Common myeloid progenitor, CD34-positive (primary cell): ENCODE results near the gene PIP.
"Not testable (repeated sequence)": the region's sequence is repeated elsewhere in the genome, so short reads cannot be mapped to it uniquely, and the experiment has no call there.

Source experiments
- CTCF ChIA-PET: fragments of 350-600 bp; sonication (Branson Sonifier 250); formaldehyde crosslinking; loops from one replicate; lab custom pipeline; 2021; ENCODE audit warnings: antibody characterized with exemption; lab: Charles Lee
- POLR2A ChIA-PET: fragments of 350-600 bp; sonication (Branson Sonifier 250); formaldehyde crosslinking; loops from one replicate; lab custom pipeline; 2021; ENCODE audit warnings: antibody characterized with exemption; lab: Charles Lee
- DNase-seq, 3 donors: peaks; one replicate each; pipeline versions ENCODE4 v3.0.0 to v3.0.0-alpha.2; 2013
- H3K27ac ChIP-seq, 2 experiments: 1 replicate in 1 of 2; 2 replicates in 1 of 2; pipeline ENCODE4 v1.7.0; 2013; ENCODE audit warnings: inconsistent platforms in 2 of 2, low read length in 2 of 2, mild to moderate bottlenecking in 2 of 2, low read depth in 1 of 2, moderate library complexity in 1 of 2; ENCODE audit not compliant: severe bottlenecking in 2 of 2, insufficient read depth in 1 of 2, poor library complexity in 1 of 2
- H3K27me3 ChIP-seq, 5 experiments: replicated peaks in 2 of 5; 1 replicate in 3 of 5; 2 replicates in 2 of 5; pipeline versions ENCODE4 v1.6.1 to v1.7.0; 2013; ENCODE audit warnings: low read length in 4 of 5, mild to moderate bottlenecking in 2 of 5, moderate library complexity in 2 of 5, inconsistent platforms in 1 of 5; ENCODE audit not compliant: insufficient read depth in 5 of 5, control insufficient read depth in 4 of 5
- H3K36me3 ChIP-seq, 4 experiments: 1 replicate in 2 of 4; 2 replicates in 2 of 4; pipeline versions ENCODE4 v1.6.1 to v1.7.0; 2013; ENCODE audit warnings: low read length in 3 of 4, control low read depth in 1 of 4, mild to moderate bottlenecking in 1 of 4; ENCODE audit not compliant: control insufficient read depth in 4 of 4, insufficient read depth in 4 of 4
- H3K4me1 ChIP-seq, 4 experiments: 1 replicate in 3 of 4; 2 replicates in 1 of 4; pipeline versions ENCODE4 v1.6.1 to v1.7.1; 2013; ENCODE audit warnings: low read length in 3 of 4, mild to moderate bottlenecking in 3 of 4, control low read depth in 1 of 4, inconsistent platforms in 1 of 4, moderate library complexity in 1 of 4; ENCODE audit not compliant: control insufficient read depth in 4 of 4, insufficient read depth in 4 of 4; ENCODE audit errors: control extremely low read depth in 1 of 4
- H3K4me3 ChIP-seq, 7 experiments: 1 replicate in 4 of 7; 2 replicates in 3 of 7; pipeline versions ENCODE4 v1.5.1 to v1.7.0; 2013; ENCODE audit warnings: mild to moderate bottlenecking in 7 of 7, low read length in 6 of 7, moderate library complexity in 6 of 7, inconsistent platforms in 2 of 7, low read depth in 2 of 7, control low read depth in 1 of 7; ENCODE audit not compliant: insufficient read depth in 4 of 7, control insufficient read depth in 1 of 7; ENCODE audit errors: extremely low read depth in 1 of 7
- H3K9me3 ChIP-seq, 5 experiments: 1 replicate in 4 of 5; 2 replicates in 1 of 5; pipeline versions ENCODE4 v1.6.1 to v1.7.1; 2013; ENCODE audit warnings: low read length in 4 of 5, mild to moderate bottlenecking in 2 of 5, inconsistent platforms in 1 of 5, low read depth in 1 of 5, moderate library complexity in 1 of 5; ENCODE audit not compliant: control insufficient read depth in 4 of 5, insufficient read depth in 2 of 5; ENCODE audit errors: control extremely low read depth in 1 of 5
- WGBS: methylation state at CpG from one replicate; pipeline ENCODE4 v1.1.5; 2013; ENCODE audit not compliant: insufficient coverage; 5-methylcytosine and 5-hydroxymethylcytosine counted together

Gene PIP

GRCh38 chr7:143108019-143108418 lies 23.9 kb upstream of the PIP start:
- POLR2A ChIA-PET, CTCF ChIA-PET, H3K27me3 ChIP-seq, H3K4me3 ChIP-seq, H3K27ac ChIP-seq, H3K4me1 ChIP-seq, DNase-seq, H3K36me3 ChIP-seq: not testable (repeated sequence)
- WGBS: 98% methylated on average over 3 of the region's 3 CpGs
- peaks cover 0 to 15% (median 3%) of the 10 kb centered on the region in 5 experiments for H3K9me3 ChIP-seq

GRCh38 chr7:143117395-143117794 lies 14.5 kb upstream of the PIP start:
- CTCF ChIA-PET: no interaction called here
- POLR2A ChIA-PET: no interaction called here
- Histone ChIP-seq H3K9me3 (peaks cover 0 to 11% (median 2%) of the 10 kb centered on the region in 5 experiments), H3K4me3 (no peak overlapping the region), H3K27ac (no peak overlapping the region), H3K27me3 (no peaks in the 10 kb centered on the region), H3K4me1 (no peaks in the 10 kb centered on the region), H3K36me3 (no peaks in the 10 kb centered on the region)
- DNase-seq: no peak
- 94% methylated on average over 3 of the region's 3 CpGs for WGBS

DNA sequence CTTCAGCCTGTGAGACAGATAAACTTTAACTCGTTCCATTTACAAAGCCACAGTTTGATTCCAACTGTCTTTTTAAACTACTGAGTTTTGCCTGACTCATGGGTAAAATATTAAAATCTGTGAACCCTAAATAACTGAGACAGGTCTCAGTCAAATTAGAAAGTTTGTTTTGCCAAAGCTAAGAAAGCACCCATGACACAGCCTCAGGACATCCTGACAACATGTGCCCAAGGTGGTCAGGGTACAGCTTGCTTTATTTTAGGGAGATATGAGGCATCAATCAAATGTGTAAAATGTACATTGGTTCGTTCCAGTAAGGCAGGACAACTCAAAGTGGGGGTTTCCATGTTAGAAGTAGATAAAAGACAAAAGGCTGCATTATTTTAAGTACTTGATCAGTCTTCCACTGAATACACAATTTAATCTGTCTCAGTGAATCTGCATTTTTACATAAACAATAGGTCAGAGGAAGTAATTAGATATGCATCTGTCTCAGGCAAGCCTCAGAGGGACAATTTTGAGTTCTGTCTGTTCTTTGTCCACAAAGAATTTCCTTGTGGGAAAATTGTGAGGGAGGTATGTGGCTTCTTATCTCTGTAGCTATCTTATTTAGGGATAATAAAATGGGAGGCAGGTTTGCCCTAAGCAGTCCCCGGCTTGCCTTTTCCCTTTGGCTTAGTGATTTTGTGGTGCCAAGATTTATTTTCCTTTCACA lies 11.0 kb upstream of the PIP start:
- H3K4me1 ChIP-seq: peaks cover 0 to 6% (median 0%) of the 10 kb centered on the region in 4 experiments
- H3K27me3 ChIP-seq: no peaks in the 10 kb centered on the region
- H3K36me3 ChIP-seq: no peaks in the 10 kb centered on the region
- no peak for DNase-seq
- peaks cover 9 to 23% (median 12%) of the 10 kb centered on the region in 5 experiments for H3K9me3 ChIP-seq
- POLR2A ChIA-PET: no interaction called here
- no peak overlapping the region for H3K27ac ChIP-seq
- no CpG with 5 or more reads among the region's 3 CpGs for WGBS
- H3K4me3 ChIP-seq: no peak overlapping the region
- CTCF ChIA-PET: no interaction called here

- CTCF ChIA-PET: not testable (repeated sequence)
Observed at GRCh38 chr7:143123326-143123725, 8.6 kb upstream of the PIP start.

GRCh38 chr7:143126146-143126545 lies 5.7 kb upstream of the PIP start:
- Histone ChIP-seq H3K27me3 (peaks cover 0 to 10% (median 3%) of the 10 kb centered on the region in 5 experiments), H3K9me3 (peaks cover 9 to 21% (median 12%) of the 10 kb centered on the region in 5 experiments), H3K4me3 (no peak overlapping the region), H3K27ac (no peak overlapping the region), H3K36me3 (no peaks in the 10 kb centered on the region), H3K4me1 (peaks cover 0 to 8% (median 0%) of the 10 kb centered on the region in 4 experiments)
- 14% methylated on average over 1 of the region's 1 CpG for WGBS
- peak; percentile 4 to 75 (median 66) for DNase-seq
- ChIA-PET CTCF (interaction anchor here (1.1 kb wide), 1 partner anchor 11 kb away, joined by 3 read pairs; no protein-coding TSS in a partner anchor), POLR2A (no interaction called here)

More at GRCh38 chr7:143123326-143123725, 8.6 kb upstream of the PIP start:
- DNase-seq: peak in 2 of 3 donors; percentile 1 to 2
- H3K27ac ChIP-seq, H3K4me1 ChIP-seq, H3K4me3 ChIP-seq, H3K27me3 ChIP-seq, H3K36me3 ChIP-seq, POLR2A ChIA-PET: not testable (repeated sequence)
- 90% methylated on average over 1 of the region's 9 CpGs for WGBS
- H3K9me3 ChIP-seq: peaks cover 9 to 21% (median 12%) of the 10 kb centered on the region in 5 experiments

- POLR2A ChIA-PET: no interaction called here
Observed at GRCh38 chr7:143129051-143129450, 2.8 kb upstream of the PIP start.

GRCh38 chr7:143129477-143129876 lies 2.4 kb upstream of the PIP start:
- Histone ChIP-seq H3K4me3 (no peak overlapping the region), H3K36me3 (no peaks in the 10 kb centered on the region), H3K27ac (no peak overlapping the region), H3K9me3 (peaks cover 5 to 10% (median 8%) of the 10 kb centered on the region in 5 experiments), H3K4me1 (peaks cover 0 to 8% (median 0%) of the 10 kb centered on the region in 4 experiments), H3K27me3 (peaks cover 0 to 15% (median 3%) of the 10 kb centered on the region in 5 experiments)
- DNase-seq: no peak
- CTCF ChIA-PET: no interaction called here
- POLR2A ChIA-PET: no interaction called here

More at GRCh38 chr7:143129051-143129450, 2.8 kb upstream of the PIP start:
- Histone ChIP-seq H3K4me1 (peaks cover 0 to 8% (median 0%) of the 10 kb centered on the region in 4 experiments), H3K27ac (no peak overlapping the region), H3K9me3 (peaks cover 5 to 11% (median 7%) of the 10 kb centered on the region in 5 experiments), H3K27me3 (peaks cover 0 to 15% (median 3%) of the 10 kb centered on the region in 5 experiments), H3K4me3 (no peak overlapping the region), H3K36me3 (no peaks in the 10 kb centered on the region)
- CTCF ChIA-PET: no interaction called here
- WGBS: 100% methylated on average over 3 of the region's 3 CpGs
- DNase-seq: no peak
